GM21737 (cell line): ENCODE data around the gene SF3A2.
A peak's percentile ranks its signal among the peaks of the same experiment; 100 is the strongest.
"Not testable (repeated sequence)": the region's sequence is repeated elsewhere in the genome, so short reads cannot be mapped to it uniquely, and the experiment has no call there.

Source experiments
- ATAC-seq: cut with Tn5 transposase; IDR thresholded peaks from one replicate; pipeline ENCODE4 v1.9.1; 2021; ENCODE audit warnings: mild to moderate bottlenecking, moderate library complexity; ENCODE audit not compliant: unreplicated experiment

Gene SF3A2

DNA sequence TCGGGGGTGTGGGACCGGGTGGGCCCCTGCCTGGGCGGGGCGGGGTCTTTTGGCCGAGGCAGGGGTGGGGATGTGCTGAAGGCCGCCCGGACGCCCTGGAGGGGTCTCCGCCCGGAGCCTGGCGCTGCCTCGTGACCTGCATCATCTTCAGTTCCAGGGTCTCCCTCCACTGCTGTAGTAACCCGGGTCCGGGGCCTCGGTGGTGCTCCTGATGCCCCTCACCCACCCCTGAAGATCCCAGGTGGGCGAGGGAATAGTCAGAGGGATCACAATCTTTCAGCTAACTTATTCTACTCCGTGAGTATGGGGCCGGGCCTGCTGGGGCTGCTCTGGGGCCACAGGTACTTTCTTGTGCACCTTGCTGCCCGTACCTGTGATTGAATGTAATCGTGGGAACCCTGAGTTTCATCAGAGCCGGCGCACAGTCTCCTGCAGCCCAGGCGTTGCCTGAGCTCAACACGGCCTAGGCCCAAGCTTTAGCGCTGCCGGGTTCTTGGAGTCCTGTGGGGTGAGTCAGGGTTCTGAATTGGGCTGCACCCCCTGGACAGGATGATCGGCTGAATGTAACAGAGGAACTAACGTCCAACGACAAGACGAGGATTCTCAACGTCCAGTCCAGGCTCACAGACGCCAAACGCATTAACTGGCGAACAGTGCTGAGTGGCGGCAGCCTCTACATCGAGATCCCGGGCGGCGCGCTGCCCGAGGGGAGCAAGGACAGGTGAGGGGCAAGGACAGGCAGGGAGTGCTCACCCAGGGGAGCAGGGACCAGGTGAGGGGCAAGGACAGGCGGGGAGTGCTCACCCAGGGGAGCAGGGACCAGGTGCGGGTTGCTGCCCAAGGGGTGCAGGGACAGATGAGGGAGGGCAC lies 34.8 kb downstream of the SF3A2 start:
- no peak for ATAC-seq

GRCh38 chr19:2273356-2274184 lies 36.9 kb downstream of the SF3A2 start:
- ATAC-seq = peak; percentile 28

GRCh38 chr19:2274185-2274711 lies 37.6 kb downstream of the SF3A2 start:
- ATAC-seq = no peak

- ATAC-seq = no peak
These were observed 38.4 kb downstream of the SF3A2 start for GRCh38 chr19:2274931-2275535.

DNA sequence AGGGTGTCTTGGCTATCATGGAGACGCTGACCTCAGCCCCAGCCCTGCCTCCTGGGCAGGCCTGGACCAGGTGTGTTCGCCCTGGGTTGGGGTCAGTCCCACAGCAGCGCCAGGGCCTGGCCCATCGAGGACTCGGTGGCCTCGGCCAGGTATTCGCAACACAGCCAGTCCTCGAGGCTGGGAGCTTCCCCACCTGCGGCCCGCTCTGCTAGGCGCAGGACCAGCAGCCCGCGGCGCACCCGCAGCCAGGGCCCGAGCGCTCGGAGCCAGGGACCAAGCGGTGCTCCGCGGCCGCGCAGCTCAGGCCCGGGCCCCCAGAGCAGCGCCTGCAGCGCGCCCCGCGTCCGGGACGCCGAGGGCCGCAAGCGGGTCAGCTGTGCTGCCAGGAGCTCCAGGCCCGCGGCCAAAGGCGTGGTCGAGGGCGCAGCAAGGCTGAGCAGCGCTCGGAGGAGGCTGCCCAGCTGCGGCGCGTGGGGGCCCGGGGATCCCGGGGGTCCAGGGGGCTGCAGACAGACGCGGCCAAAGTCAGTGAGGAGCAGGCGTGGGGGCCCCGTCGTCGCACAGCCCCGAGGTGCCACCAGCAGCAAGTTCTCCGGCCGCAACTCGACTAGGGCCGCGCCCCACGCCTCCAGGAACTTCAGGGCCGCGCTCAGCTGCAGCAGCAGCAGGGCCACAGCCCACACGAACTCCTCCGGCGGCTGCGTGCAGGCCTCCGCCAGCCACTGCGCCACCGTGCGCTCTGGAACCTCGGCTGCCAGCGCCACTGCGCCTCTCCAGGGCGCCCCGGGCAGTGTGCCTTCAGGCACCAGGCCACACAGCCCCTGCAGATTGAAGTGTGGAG lies 39.2 kb downstream of the SF3A2 start:
- ATAC-seq = no peak

GRCh38 chr19:2276429-2276986 lies 39.9 kb downstream of the SF3A2 start:
- no peak for ATAC-seq

- ATAC-seq = no peak
These were observed 40.5 kb downstream of the SF3A2 start for GRCh38 chr19:2277138-2277537.

- no peak for ATAC-seq
These were observed 42.0 kb downstream of the SF3A2 start for GRCh38 chr19:2278459-2279158.

- no peak for ATAC-seq
These were observed 44.1 kb downstream of the SF3A2 start for GRCh38 chr19:2280633-2281264.

GRCh38 chr19:2281265-2282061 lies 44.8 kb downstream of the SF3A2 start:
- ATAC-seq = not testable (repeated sequence)

- ATAC-seq = no peak
These were observed 45.6 kb downstream of the SF3A2 start, which contains the start of gene PEAK3 for GRCh38 chr19:2282062-2282861. PEAK3 (minus strand) TSS chr19:2282175; CDS start chr19:2280931, 1,244 bp downstream.

- no peak for ATAC-seq
These were observed 46.2 kb downstream of the SF3A2 start for GRCh38 chr19:2282862-2283237.

DNA sequence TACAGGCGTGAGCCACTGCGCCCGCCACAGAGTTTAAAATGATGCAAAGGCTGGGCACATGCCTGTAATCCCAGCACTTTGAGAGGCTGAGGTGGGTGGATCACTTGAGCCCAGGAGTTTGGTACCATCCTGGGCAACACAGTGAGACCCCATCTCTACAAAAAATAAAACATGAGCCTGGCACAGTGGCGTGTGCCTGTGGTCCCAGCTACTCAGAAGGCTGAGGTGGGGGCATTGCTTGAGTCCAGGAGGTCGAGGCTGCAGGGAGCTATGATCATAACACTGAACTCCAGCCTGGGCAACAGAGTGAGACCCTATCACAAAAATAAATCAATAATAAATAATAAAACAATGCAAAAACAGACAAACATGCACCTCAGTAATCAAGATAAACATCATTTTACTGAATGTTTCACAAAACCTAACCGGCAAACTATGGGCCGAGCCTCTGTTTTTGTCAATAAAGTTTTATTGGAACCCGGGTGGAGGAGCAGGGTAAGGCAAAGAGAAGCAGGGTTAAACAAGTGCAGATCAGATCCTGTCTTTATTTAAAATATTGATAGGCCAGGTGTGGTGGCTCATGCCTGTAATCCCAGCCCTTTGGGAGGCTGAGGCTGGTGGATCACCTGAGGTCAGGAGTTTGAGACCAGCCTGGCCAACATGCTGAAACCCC lies 47.3 kb downstream of the SF3A2 start:
- ATAC-seq = no peak

GRCh38 chr19:2286402-2287140 lies 49.9 kb downstream of the SF3A2 start:
- no peak for ATAC-seq

GRCh38 chr19:2287585-2288337 lies 51.1 kb downstream of the SF3A2 start:
- ATAC-seq = no peak
